ENCODE results near the gene IGLL1. TPM values are rescaled to one million over a fixed set of nuclear protein-coding genes. Genes with fewer than 3 reads are reported as not detected.
"Not testable (repeated sequence)": the region's sequence is repeated elsewhere in the genome, so short reads cannot be mapped to it uniquely, and the experiment has no call there.

IGLL1 gene
- total RNA-seq, 4 donors from 2014 or later, result not detected

GRCh38 chr22:23536821-23537345 is 43.2 kb downstream of the IGLL1 start:
- intact Hi-C loops (cut with DNase I), result loop anchor here (5.0 kb wide), 1 partner anchor 135 kb away; no protein-coding TSS in a partner anchor
- H3K9me3 ChIP-seq, result no peaks in the 10 kb centered on the region
- H3K27me3 ChIP-seq, result no peaks in the 10 kb centered on the region
- no peak for TF ChIP-seq CTCF (IDR thresholded peaks at IDR 0.05)
- TF ChIP-seq POLR2A (IDR thresholded peaks at IDR 0.05), result no peak
- no peaks in the 10 kb centered on the region for H3K36me3 ChIP-seq
- H3K4me3 ChIP-seq (replicated peaks in 1 of 3), result no peak overlapping the region
- H3K4me1 ChIP-seq, result peaks cover 0 to 37% of the 10 kb centered on the region in 2 donors
- no peak for DNase-seq
- H3K27ac ChIP-seq, result no peak overlapping the region
- WGBS, 2 donors, result 80 to 88% methylated on average over 17 of the region's 17 CpGs

- Histone ChIP-seq H3K4me1 (peaks cover 0 to 37% of the 10 kb centered on the region in 2 donors), H3K27ac (peak overlapping the region in 1 of 3 donors; percentile 32)
- peak in 1 of 2 donors; percentile 9 for TF ChIP-seq POLR2A (IDR thresholded peaks at IDR 0.05)
- DNase-seq, result peak; percentile 12 to 38
- not testable (repeated sequence) for H3K36me3 ChIP-seq; H3K9me3 ChIP-seq; H3K27me3 ChIP-seq; H3K4me3 ChIP-seq (replicated peaks in 1 of 3)
- intact Hi-C loops (cut with DNase I), result loop anchor here (5.0 kb wide), 1 partner anchor 134 kb away; no protein-coding TSS in a partner anchor
- 61 to 80% methylated on average over 5 of the region's 5 CpGs for WGBS, 2 donors
Measured at GRCh38 chr22:23535790-23536661, 44.1 kb downstream of the IGLL1 start.

- H3K4me1 ChIP-seq, result peaks cover 0 to 38% of the 10 kb centered on the region in 2 donors
- H3K27me3 ChIP-seq, result no peaks in the 10 kb centered on the region
- no peak overlapping the region for H3K4me3 ChIP-seq (replicated peaks in 1 of 3)
- WGBS, 2 donors, result 92 to 93% methylated on average over 9 to 21 of the region's 29 CpGs
- peak in 1 of 2 donors; percentile 3 for DNase-seq
- peak overlapping the region in 1 of 3 donors; percentile 32 for H3K27ac ChIP-seq
- H3K36me3 ChIP-seq, result no peaks in the 10 kb centered on the region
- no peaks in the 10 kb centered on the region for H3K9me3 ChIP-seq
- TF ChIP-seq CTCF (IDR thresholded peaks at IDR 0.05) (no peak), POLR2A (IDR thresholded peaks at IDR 0.05) (no peak)
- intact Hi-C loops (cut with DNase I), result loop anchor here (5.0 kb wide), 1 partner anchor 133 kb away; no protein-coding TSS in a partner anchor
Measured at GRCh38 chr22:23534851-23535717, 45.0 kb downstream of the IGLL1 start.

GRCh38 chr22:23534201-23534850 is 45.8 kb downstream of the IGLL1 start:
- TF ChIP-seq CTCF (IDR thresholded peaks at IDR 0.05) (no peak), POLR2A (IDR thresholded peaks at IDR 0.05) (no peak)
- Histone ChIP-seq H3K27ac (peak overlapping the region in 1 of 3 donors; percentile 30), H3K4me1 (peaks cover 0 to 40% of the 10 kb centered on the region in 2 donors), H3K36me3 (no peaks in the 10 kb centered on the region), H3K27me3 (no peaks in the 10 kb centered on the region), H3K4me3 (replicated peaks in 1 of 3) (no peak overlapping the region), H3K9me3 (no peaks in the 10 kb centered on the region)
- intact Hi-C loops (cut with DNase I), result no loop called here
- WGBS, 2 donors, result 82 to 90% methylated on average over 9 of the region's 10 CpGs
- peak in 1 of 2 donors; percentile 2 for DNase-seq

GRCh38 chr22:23533771-23534191 is 46.3 kb downstream of the IGLL1 start:
- Histone ChIP-seq H3K27ac (peak overlapping the region in 1 of 3 donors; percentile 30), H3K27me3 (no peaks in the 10 kb centered on the region), H3K36me3 (no peaks in the 10 kb centered on the region), H3K4me3 (replicated peaks in 1 of 3) (no peak overlapping the region), H3K4me1 (peaks cover 0 to 35% of the 10 kb centered on the region in 2 donors), H3K9me3 (no peaks in the 10 kb centered on the region)
- 73 to 81% methylated on average over 8 of the region's 8 CpGs for WGBS, 2 donors
- TF ChIP-seq POLR2A (IDR thresholded peaks at IDR 0.05) (no peak), CTCF (IDR thresholded peaks at IDR 0.05) (no peak)
- intact Hi-C loops (cut with DNase I), result no loop called here
- DNase-seq, result peak in 1 of 2 donors; percentile 1

Measured in thyroid gland (tissue), 4 donors.